ENCODE results near the gene IGSF3.
"Not testable (repeated sequence)": the region's sequence is repeated elsewhere in the genome, so short reads cannot be mapped to it uniquely, and the experiment has no call there.

The IGSF3 gene

GRCh38 chr1:116579259-116579875 is 88.2 kb downstream of the IGSF3 start:
- DNase-seq (ENCODE audit: low read depth in 2 of 2): no peak

- DNase-seq (ENCODE audit: low read depth in 2 of 2): no peak
These were observed 89.0 kb downstream of the IGSF3 start for GRCh38 chr1:116578581-116578980.

GRCh38 chr1:116577759-116578314 is 89.7 kb downstream of the IGSF3 start:
- no peak for DNase-seq (ENCODE audit: low read depth in 2 of 2)

DNA sequence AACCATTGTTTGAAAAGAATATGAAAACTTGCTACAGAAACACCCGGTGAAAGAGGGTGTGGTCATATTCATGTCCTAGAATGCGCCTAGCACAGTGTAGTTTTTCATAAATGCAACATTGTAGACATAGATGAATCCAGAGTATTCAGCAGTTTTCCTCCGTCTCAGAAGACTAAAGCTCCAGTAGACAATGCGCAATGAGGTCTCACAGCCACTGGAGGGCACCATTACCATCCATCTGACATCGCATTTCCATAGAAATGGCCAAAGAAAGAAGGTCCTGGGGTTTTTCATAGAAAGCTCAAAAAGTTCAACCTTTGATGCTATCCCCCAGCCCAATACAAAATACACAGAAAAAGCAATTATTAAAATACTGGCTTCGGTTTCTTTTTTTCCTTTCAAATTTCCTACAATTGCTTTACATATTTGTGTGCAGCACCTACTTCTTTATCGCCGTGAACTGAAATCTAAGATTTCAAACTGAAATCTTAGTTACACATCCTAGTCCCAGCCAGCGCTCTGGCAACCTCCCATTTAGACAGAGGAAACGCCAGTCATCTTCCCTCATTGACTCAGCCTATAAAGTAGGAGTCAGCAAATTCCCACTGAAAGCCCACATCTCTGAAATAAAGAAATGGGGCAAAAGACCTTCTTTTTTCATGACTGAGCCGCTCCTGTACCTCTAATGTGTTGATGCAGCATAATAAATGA is 92.8 kb downstream of the IGSF3 start:
- no peak for DNase-seq (ENCODE audit: low read depth in 2 of 2)

GRCh38 chr1:116573431-116574095 is 94.0 kb downstream of the IGSF3 start:
- no peak for DNase-seq (ENCODE audit: low read depth in 2 of 2)

DNA sequence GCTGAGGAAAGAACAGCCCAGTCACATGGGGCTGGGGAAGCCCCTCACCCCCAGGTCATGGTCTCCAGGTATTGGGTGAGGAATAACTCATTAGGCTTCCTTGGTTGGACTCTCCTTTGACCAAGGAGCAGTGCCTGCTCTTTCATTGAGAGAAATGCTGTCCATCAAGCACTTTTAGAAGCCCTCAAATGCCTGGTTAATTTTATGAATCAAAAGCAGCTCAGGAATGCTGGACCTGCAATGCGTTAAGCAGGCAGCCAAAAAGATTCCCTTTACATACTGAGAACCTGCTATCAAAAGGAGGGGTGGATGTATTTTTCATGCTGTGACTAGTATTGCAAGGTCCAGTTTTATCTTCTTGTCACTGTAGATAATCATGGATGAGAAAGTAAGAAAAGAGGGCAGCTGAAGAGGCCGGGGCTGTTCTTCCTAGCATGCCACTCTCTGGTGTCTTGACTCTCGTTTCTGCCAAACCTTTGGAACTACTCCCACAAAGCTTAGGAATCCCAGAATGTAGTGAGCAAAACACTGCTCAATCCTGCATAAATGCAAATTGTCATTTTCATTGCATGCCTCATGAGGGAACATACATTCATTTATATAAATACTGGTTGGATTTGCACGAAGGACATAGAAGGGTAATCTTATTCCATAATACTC is 94.6 kb downstream of the IGSF3 start:
- no peak for DNase-seq (ENCODE audit: low read depth in 2 of 2)

DNA sequence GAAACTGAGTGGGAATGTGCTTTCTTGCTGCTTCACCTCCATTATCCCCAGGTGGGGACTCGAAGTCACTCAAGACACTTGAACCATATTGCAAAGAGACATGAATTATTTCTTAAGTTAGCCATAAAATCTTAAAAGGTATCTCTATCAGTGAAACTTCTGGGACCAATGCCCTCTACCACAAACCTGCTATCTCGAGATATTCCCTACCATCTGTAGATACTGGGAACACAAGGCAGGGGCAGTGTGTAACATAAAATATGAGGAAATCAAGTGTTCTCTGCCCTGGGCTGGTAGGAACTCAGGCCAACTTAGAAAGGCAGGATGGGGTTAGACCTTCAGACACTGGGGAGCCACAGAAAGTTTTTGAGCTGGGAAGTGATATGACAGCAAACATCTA is 95.4 kb downstream of the IGSF3 start:
- no peak for DNase-seq (ENCODE audit: low read depth in 2 of 2)

DNA sequence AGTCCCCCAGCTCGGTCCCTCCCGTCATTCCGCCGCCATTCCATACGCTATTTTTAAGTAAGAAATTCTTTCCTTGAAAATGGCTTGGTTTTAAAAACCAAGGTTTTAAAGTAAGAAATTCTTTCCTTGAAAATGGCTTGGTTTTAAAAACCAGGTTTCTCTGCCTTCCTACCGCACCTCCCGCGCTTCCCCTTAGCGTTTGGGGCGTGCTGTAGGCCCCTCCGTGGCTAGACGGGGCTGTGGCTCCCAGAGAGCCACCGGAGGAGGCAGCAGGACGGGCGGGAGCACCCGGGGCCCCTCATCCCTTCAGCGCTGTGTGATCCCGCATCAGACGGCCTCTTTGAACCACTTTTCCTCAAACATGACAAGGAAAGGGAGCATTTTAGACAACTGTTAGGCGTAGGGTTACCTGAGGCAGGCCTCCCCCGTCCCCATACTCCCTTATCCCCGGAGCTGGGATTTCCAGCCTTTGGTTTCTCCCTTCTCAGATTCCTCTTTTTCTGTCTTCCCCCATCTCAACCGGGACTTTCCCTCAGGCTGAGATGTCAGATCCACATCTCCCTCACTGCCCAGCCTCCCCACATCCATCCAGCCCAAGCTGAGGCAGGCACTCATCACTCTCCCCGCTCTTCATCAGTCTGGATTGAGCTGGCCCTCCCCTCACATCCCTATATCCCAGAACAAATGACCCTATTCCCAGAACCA is 96.2 kb downstream of the IGSF3 start:
- no peak for DNase-seq (ENCODE audit: low read depth in 2 of 2)

- peak in 1 of 2 experiments; percentile 30 for DNase-seq (ENCODE audit: low read depth in 2 of 2)
These were observed 96.9 kb downstream of the IGSF3 start, which contains the start of gene CD58 for GRCh38 chr1:116570358-116571214. Gene CD58, minus strand, starts transcription at chr1:116571026. Its CDS starts 54 bp downstream, at chr1:116570972.

- DNase-seq (ENCODE audit: low read depth in 2 of 2): no peak
These were observed 97.7 kb downstream of the IGSF3 start for GRCh38 chr1:116569776-116570357.

DNA sequence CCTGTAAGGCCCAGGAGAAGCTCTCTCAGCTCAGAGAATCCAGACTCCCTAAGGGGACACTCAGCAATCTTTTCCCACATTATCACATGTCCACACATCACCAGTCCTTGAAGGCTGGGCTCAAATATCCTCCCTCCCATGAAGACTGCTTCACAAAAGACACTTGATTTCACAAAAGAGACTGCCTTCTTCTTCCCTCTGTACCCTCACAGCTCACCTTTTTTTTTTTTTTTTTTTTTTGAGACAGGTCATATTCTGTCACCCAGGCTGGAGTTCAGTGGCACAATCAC is 98.2 kb downstream of the IGSF3 start:
- DNase-seq (ENCODE audit: low read depth in 2 of 2): no peak

DNA sequence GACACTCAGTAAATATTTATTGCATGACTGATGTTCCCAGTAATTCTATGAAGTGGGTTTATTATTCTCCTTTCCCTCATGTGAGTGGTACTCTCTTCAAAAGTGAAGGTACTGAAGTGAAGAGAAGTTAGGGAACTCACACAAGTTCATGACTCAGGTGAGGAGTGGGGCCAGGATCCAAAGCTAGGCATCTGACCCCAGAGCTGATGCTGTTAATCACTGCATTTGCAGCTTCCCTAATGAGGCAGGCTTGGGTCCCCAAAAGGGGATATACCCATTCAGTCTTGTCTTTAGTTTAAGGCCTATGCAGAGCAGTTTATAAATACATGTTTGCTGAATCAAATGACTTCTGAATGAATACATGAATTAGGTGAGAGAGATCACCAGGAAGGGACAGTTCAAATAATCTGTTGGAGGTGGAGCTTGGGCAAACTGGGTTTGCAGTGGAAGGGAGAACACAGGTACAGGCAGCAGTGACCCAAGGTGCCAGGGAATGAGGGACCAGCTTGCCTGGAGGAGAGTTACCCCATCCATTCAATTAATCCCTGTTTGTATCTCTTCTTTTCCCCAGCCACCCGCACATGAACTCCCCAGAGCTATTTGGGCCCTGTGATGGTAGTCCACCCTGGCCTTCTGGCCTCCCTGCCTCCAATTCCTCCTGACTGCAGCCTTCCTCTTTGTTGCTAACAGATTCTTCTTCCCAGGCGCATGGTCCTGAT is 98.7 kb downstream of the IGSF3 start:
- no peak for DNase-seq (ENCODE audit: low read depth in 2 of 2)

DNA sequence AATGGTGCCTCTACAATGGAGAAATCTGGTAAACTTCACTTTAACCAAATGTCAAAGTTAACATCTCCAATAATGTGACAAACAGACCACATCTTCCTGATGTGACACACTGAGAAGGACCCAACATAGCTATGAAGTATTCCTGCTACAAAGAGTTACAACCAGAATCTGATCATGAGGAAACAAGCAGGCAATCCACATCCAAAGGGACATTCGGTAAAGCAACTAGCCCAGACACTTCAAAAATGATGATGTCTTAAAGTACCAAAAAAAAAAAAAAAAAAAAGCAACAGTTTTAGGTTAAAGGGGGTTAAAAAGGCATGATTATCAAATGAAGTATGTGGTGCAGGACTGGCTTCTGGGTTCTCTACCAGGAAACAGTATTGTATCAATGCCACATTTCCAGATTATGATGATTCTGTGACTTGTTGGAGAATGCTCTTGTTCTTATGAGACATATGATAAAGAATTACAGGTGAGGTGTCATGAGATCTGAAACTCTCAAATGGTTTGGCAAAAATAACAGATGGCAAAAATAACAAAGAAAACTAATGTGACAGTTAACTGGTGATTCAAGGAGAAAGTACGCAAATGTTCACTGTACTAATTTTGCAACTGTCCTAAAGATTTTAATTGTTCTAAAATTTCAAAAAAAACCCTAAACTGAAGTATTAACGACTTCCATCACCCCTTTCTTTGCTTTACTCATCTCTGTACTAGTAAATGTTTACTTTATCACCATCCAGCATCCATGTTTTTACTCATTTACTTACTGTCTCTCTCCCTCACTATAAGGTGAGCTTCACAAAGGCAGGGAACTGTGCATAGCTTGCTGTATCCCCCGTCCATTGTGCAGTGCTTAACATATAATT is 99.5 kb downstream of the IGSF3 start:
- no peak for DNase-seq (ENCODE audit: low read depth in 2 of 2)

- no peak for DNase-seq (ENCODE audit: low read depth in 2 of 2)
These were observed 102.3 kb downstream of the IGSF3 start for GRCh38 chr1:116565222-116565621.

DNA sequence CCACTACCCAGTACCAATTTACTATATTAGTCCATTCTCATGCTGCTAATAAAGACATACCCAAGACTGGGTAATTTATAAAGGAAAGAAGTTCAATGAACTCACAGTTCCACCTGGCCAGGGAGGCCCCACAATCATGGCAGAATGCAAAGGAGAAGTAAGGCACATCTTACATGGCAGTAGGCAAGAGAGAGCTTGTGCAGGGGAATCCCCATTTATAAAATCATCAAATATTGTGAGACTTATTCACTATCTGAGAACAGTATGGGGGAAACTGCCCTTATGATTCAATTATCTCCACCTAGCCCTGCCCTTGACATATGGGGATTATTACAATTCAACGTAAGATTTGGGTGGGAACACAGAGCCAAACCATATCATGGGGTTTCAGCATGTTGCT is 103.1 kb downstream of the IGSF3 start:
- no peak for DNase-seq (ENCODE audit: low read depth in 2 of 2)

GRCh38 chr1:116562465-116562864 is 105.1 kb downstream of the IGSF3 start:
- not testable (repeated sequence) for DNase-seq (ENCODE audit: low read depth in 2 of 2)

GRCh38 chr1:116561563-116561962 is 106.0 kb downstream of the IGSF3 start:
- no peak for DNase-seq (ENCODE audit: low read depth in 2 of 2)

DNA sequence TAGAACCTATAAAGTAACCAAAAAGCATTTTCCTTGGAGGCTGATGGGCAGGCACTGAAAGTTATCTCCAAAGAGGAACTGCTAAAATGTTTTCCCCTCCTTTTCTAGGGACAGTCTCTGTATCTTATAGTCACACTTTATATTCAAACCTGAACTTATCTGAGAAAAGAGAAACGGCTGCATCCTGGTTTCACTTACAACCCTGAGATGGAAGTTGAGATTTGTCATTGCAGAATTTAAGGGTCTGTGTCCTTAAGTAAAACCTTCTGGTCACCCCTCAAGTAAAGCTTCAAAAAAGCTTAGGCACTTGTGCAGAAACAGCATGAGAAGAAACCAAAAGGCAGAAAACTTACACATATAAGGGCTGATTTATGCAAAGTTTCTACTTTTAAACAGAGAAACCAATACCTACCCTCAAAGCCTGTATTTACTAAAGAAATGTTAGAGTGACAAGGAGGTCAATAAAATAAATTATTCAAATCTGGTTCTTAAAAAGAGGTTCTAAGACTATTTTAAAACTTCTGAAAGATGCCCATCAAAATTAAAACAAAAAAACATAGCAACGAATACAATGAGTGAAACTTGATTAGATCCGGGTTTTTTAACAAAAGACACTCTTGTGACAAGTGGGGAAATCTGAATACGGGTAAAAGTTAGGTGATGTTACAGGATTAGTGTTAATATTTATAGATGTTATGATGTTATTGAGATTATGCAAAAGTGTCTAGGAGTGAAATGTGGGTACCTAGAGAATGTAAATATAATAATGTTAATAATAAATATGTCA is 106.6 kb downstream of the IGSF3 start:
- no peak for DNase-seq (ENCODE audit: low read depth in 2 of 2)
